ENCODE results near the gene NUF2.

GRCh38 chr1:163278602-163279001, 43.2 kb upstream of the NUF2 start:
- TF ChIP-seq POLR2A (IDR thresholded peaks at IDR 0.05) (no peak), CTCF (IDR thresholded peaks at IDR 0.05) (no peak)
